ENCODE measurements around the gene IL17RC.
A peak's percentile ranks its signal among the peaks of the same experiment; 100 is the strongest.

The IL17RC gene

GRCh38 chr3:9909221-9910013 is 7.5 kb upstream of the IL17RC start:
- Histone ChIP-seq H3K4me3 (replicated peaks; ENCODE audit: insufficient read depth, low read length) (no peak overlapping the region), H3K27ac (replicated peaks) (no peak overlapping the region), H3K27me3 (ENCODE audit: insufficient read depth, poor library complexity, severe bottlenecking) (no peaks in the 10 kb centered on the region)
- no peak for DNase-seq (ENCODE audit: low read depth in 1 of 2, low spot score in 1 of 2)
- TF ChIP-seq SPI1 (IDR thresholded peaks at IDR 0.05; ENCODE audit: borderline replicate concordance, low read depth) (peak; percentile 31; the same call in 1 of the 2 replicates), POLR2AphosphoS5 (IDR thresholded peaks at IDR 0.05; ENCODE audit: low read depth) (no peak)

- no peak for TF ChIP-seq POLR2AphosphoS5 (IDR thresholded peaks at IDR 0.05; ENCODE audit: low read depth)
- no peak for TF ChIP-seq REST (IDR thresholded peaks at IDR 0.05; ENCODE audit: insufficient replicate concordance, low read depth)
- TF ChIP-seq SPI1 (IDR thresholded peaks at IDR 0.05; ENCODE audit: borderline replicate concordance, low read depth): no peak
- TF ChIP-seq CTCF (IDR thresholded peaks at IDR 0.05; ENCODE audit: insufficient read depth, low read length): no peak
- TF ChIP-seq GABPA (IDR thresholded peaks at IDR 0.05; ENCODE audit: low read depth): no peak
- DNase-seq (ENCODE audit: low read depth in 1 of 2, low spot score in 1 of 2): no peak
- no peaks in the 10 kb centered on the region for H3K27me3 ChIP-seq (ENCODE audit: insufficient read depth, poor library complexity, severe bottlenecking)
- H3K4me3 ChIP-seq (replicated peaks; ENCODE audit: insufficient read depth, low read length): no peak overlapping the region
- no peak overlapping the region for H3K27ac ChIP-seq (replicated peaks)
These were observed 5.0 kb upstream of the IL17RC start for GRCh38 chr3:9911863-9912262.

GRCh38 chr3:9912294-9912935 is 4.5 kb upstream of the IL17RC start:
- Histone ChIP-seq H3K4me3 (replicated peaks; ENCODE audit: insufficient read depth, low read length) (no peak overlapping the region), H3K27ac (replicated peaks) (peak overlapping the region; percentile 19), H3K27me3 (ENCODE audit: insufficient read depth, poor library complexity, severe bottlenecking) (no peaks in the 10 kb centered on the region)
- peak; percentile 66 to 70 for DNase-seq (ENCODE audit: low read depth in 1 of 2, low spot score in 1 of 2)
- no peak for TF ChIP-seq GABPA (IDR thresholded peaks at IDR 0.05; ENCODE audit: low read depth)
- TF ChIP-seq REST (IDR thresholded peaks at IDR 0.05; ENCODE audit: insufficient replicate concordance, low read depth): no peak
- peak; percentile 65; the same call in 1 of the 2 replicates for TF ChIP-seq POLR2AphosphoS5 (IDR thresholded peaks at IDR 0.05; ENCODE audit: low read depth)

- no peak for DNase-seq (ENCODE audit: low read depth in 1 of 2, low spot score in 1 of 2)
- TF ChIP-seq CTCF (IDR thresholded peaks at IDR 0.05; ENCODE audit: insufficient read depth, low read length) (no peak), REST (IDR thresholded peaks at IDR 0.05; ENCODE audit: insufficient replicate concordance, low read depth) (no peak), SPI1 (IDR thresholded peaks at IDR 0.05; ENCODE audit: borderline replicate concordance, low read depth) (no peak), POLR2AphosphoS5 (IDR thresholded peaks at IDR 0.05; ENCODE audit: low read depth) (no peak)
- H3K27me3 ChIP-seq (ENCODE audit: insufficient read depth, poor library complexity, severe bottlenecking): no peaks in the 10 kb centered on the region
- H3K4me3 ChIP-seq (replicated peaks; ENCODE audit: insufficient read depth, low read length): no peak overlapping the region
- H3K27ac ChIP-seq (replicated peaks): no peak overlapping the region
These were observed 3.3 kb upstream of the IL17RC start for GRCh38 chr3:9913601-9914000.

Data from HL-60 (cell line).